Esophagus muscularis mucosa (tissue), 4 donors: ENCODE results near the gene GRIK3.

Source experiments
- CTCF ChIP-seq, 3 experiments: fragments of 200-600 bp in 2 of 3; fragments of 450-650 bp in 1 of 3; sonication (generic) in 2 of 3; IDR thresholded peaks; one replicate each; pipeline ENCODE4 v1.5.1; 2017 to 2019; ENCODE audit warnings: antibody characterized with exemption in 3 of 3, mild to moderate bottlenecking in 2 of 3, moderate library complexity in 1 of 3
- EP300 ChIP-seq: sonication (generic); formaldehyde crosslinking; IDR thresholded peaks from one replicate; pipeline ENCODE4 v1.6.1; 2017; ENCODE audit warnings: antibody characterized with exemption
- POLR2AphosphoS5 ChIP-seq, 2 donors: sonication (generic); formaldehyde crosslinking; IDR thresholded peaks; one replicate each; pipeline ENCODE4 v1.6.1; 2017; ENCODE audit warnings: antibody characterized with exemption in 2 of 2

- TF ChIP-seq EP300: no peak
- TF ChIP-seq CTCF (IDR thresholded peaks at IDR 0.05): no peak
- TF ChIP-seq POLR2AphosphoS5 (IDR thresholded peaks at IDR 0.05): no peak
Observed at GRCh38 chr1:37035014-37035691, 838 bp upstream of the GRIK3 start.
